Measurements from ENCODE around the gene GCC1. TPM values are rescaled to one million over a fixed set of nuclear protein-coding genes. Genes with fewer than 3 reads are reported as not detected.

GCC1 gene
- total RNA-seq, 2 donors from 2014 or later, result 14.8 to 15.3 TPM

DNA sequence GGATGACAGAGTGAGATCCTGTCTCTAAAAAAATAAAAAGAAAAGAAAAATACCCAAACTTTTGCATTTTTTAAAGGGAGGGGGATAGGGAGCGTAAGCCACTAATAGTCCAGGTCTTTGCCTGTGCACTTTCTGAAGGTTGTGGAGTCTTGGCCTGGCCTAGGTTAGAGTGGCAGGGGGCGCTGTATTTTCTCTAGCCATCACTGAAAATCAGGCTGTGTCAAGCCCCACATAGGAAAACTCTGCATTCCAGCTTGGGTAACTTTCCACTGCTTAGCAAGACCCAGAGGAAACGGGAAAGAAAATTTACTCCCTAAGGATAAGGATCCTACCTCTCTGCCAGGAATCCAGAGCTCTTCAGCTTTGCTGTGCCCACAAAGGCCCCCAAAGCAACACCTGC, 43.0 kb upstream of the GCC1 start:
- Mint-ChIP-seq H3K36me3 (ENCODE audit: low read depth) (no peaks in the 10 kb centered on the region), H3K4me1 (peaks cover 15% of the 10 kb centered on the region), H3K27ac (peak overlapping the region; percentile 35), H3K9me3 (no peaks in the 10 kb centered on the region), H3K4me3 (no peak overlapping the region), H3K27me3 (ENCODE audit: insufficient read depth) (peaks cover 16% of the 10 kb centered on the region)
- Histone ChIP-seq H3K27ac (ENCODE audit: low read depth, low read length) (no peak overlapping the region), H3K36me3 (ENCODE audit: control insufficient read depth, insufficient read depth, low read length) (no peaks in the 10 kb centered on the region), H3K4me3 (ENCODE audit: low read length) (no peak overlapping the region), H3K9me3 (ENCODE audit: control insufficient read depth, low read length) (no peaks in the 10 kb centered on the region), H3K9ac (ENCODE audit: extremely low read depth, low read length, poor library complexity, severe bottlenecking) (no peak overlapping the region), H3K4me1 (ENCODE audit: control insufficient read depth, insufficient read depth, low read length) (no peaks in the 10 kb centered on the region), H3K27me3 (ENCODE audit: control insufficient read depth, insufficient read depth, low read length, poor library complexity, severe bottlenecking) (no peaks in the 10 kb centered on the region)
- WGBS, 2 experiments (ENCODE audit: insufficient coverage in 1 of 2, insufficient read length in 1 of 2), result 53 to 75% methylated on average over 2 to 3 of the region's 3 CpGs
- peak; percentile 86 for DNase-seq
- peak; percentile 69 for TF ChIP-seq CTCF (conservative IDR thresholded peaks at IDR 0.05)

DNA sequence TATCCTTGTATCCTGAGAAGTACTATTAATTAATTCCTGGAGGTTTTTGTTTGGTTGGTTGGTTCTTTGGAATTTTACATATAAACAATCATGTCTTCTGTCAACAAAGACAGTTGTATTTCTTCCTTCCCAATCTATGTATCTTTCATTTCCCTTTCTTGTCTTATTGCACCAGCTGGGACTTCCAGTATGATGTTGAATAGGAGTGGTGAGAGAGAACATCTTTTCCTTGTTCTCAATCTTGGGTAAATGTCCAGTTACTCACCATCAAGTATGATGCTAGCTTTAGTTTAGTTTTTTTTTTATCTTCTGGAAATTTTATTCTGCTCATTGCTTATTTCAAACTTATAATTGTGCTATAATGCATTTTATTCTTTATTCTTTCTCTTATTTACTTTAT, 39.9 kb upstream of the GCC1 start:
- no peak for TF ChIP-seq CTCF (conservative IDR thresholded peaks at IDR 0.05)
- no peak overlapping the region for H3K4me3 Mint-ChIP-seq
- Histone ChIP-seq H3K4me3 (ENCODE audit: low read length) (no peak overlapping the region), H3K36me3 (ENCODE audit: control insufficient read depth, insufficient read depth, low read length) (no peaks in the 10 kb centered on the region), H3K9ac (ENCODE audit: extremely low read depth, low read length, poor library complexity, severe bottlenecking) (no peak overlapping the region), H3K4me1 (ENCODE audit: control insufficient read depth, insufficient read depth, low read length) (peaks cover 6% of the 10 kb centered on the region), H3K27me3 (ENCODE audit: control insufficient read depth, insufficient read depth, low read length, poor library complexity, severe bottlenecking) (no peaks in the 10 kb centered on the region), H3K27ac (ENCODE audit: low read depth, low read length) (no peak overlapping the region), H3K9me3 (ENCODE audit: control insufficient read depth, low read length) (no peaks in the 10 kb centered on the region)
- H3K27ac Mint-ChIP-seq, result no peak overlapping the region
- H3K36me3 Mint-ChIP-seq (ENCODE audit: low read depth), result no peaks in the 10 kb centered on the region
- peaks cover 24% of the 10 kb centered on the region for H3K4me1 Mint-ChIP-seq
- H3K27me3 Mint-ChIP-seq (ENCODE audit: insufficient read depth), result peaks cover 9% of the 10 kb centered on the region
- H3K9me3 Mint-ChIP-seq, result no peaks in the 10 kb centered on the region
- DNase-seq, result no peak

DNA sequence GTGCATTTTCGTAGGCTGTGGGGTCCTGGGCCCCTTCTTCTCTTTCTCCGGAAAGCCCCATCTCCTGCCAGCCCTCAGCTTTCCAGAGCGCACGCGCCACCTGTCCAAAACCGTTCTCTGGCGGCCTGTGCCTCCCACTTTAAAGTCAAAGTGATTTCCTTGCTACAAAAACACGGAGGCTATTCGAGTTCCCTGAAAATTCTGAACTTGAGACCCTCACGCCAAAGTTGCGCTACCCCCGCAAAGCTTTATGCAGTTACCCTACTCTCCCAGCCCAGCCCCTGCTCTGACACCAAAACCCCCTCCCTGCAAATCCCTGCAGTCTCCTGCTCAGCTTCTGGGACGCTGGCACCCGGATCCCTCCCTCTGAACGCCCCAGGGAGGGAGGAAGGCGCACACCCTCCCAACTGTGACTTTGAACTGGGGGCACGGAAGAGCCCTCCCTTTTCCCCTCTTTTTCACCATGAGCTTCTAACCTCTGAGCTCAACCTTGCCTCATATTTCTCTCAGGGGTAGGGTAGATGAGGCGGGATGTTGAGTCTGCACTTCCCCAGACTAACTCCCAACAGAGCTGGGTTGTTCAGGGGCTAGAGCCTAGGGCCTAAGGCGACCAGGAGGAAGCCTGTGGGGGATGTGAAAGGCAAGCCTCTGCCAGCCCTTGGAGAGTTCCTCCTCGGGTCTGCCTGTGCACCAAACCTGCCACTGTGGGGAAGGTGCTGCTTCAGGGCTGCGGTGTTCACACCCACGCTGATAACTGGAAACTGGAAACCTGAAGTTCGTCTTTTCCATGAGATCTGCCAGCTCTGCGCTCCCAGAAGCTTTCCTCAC, 35.2 kb upstream of the GCC1 start:
- Histone ChIP-seq H3K4me1 (ENCODE audit: control insufficient read depth, insufficient read depth, low read length) (peaks cover 10% of the 10 kb centered on the region), H3K27ac (ENCODE audit: low read depth, low read length) (no peak overlapping the region), H3K36me3 (ENCODE audit: control insufficient read depth, insufficient read depth, low read length) (no peaks in the 10 kb centered on the region), H3K9ac (ENCODE audit: extremely low read depth, low read length, poor library complexity, severe bottlenecking) (peak overlapping the region; percentile 48), H3K27me3 (ENCODE audit: control insufficient read depth, insufficient read depth, low read length, poor library complexity, severe bottlenecking) (peaks cover 18% of the 10 kb centered on the region), H3K9me3 (ENCODE audit: control insufficient read depth, low read length) (no peaks in the 10 kb centered on the region), H3K4me3 (ENCODE audit: low read length) (peak overlapping the region; percentile 79)
- peak overlapping the region; percentile 72 for H3K4me3 Mint-ChIP-seq
- H3K27me3 Mint-ChIP-seq (ENCODE audit: insufficient read depth), result peaks cover 45% of the 10 kb centered on the region
- 4 to 10% methylated on average over 11 to 24 of the region's 24 CpGs for WGBS, 2 experiments (ENCODE audit: insufficient coverage in 1 of 2, insufficient read length in 1 of 2)
- H3K9me3 Mint-ChIP-seq, result no peaks in the 10 kb centered on the region
- no peak for TF ChIP-seq CTCF (conservative IDR thresholded peaks at IDR 0.05)
- peaks cover 36% of the 10 kb centered on the region for H3K4me1 Mint-ChIP-seq
- H3K36me3 Mint-ChIP-seq (ENCODE audit: low read depth), result no peaks in the 10 kb centered on the region
- peak overlapping the region; percentile 85 for H3K27ac Mint-ChIP-seq
- DNase-seq, result peak; percentile 87

Measured in endodermal cell (in vitro differentiated cells).